Hepatocyte (in vitro differentiated cells): ENCODE results near the gene ALG2.

Experiments used
- CTCF ChIP-seq: fragments of 200-600 bp; sonication (generic); IDR thresholded peaks from 2 replicates; pipeline ENCODE4 v1.5.1; 2016; ENCODE audit warnings: antibody characterized with exemption, mild to moderate bottlenecking; ENCODE audit not compliant: poor library complexity
- EZH2 ChIP-seq: fragments of 200-600 bp; sonication (generic); IDR thresholded peaks from 2 replicates; pipeline ENCODE4 v1.6.1; 2016; ENCODE audit warnings: antibody characterized with exemption, mild to moderate bottlenecking, borderline replicate concordance

DNA sequence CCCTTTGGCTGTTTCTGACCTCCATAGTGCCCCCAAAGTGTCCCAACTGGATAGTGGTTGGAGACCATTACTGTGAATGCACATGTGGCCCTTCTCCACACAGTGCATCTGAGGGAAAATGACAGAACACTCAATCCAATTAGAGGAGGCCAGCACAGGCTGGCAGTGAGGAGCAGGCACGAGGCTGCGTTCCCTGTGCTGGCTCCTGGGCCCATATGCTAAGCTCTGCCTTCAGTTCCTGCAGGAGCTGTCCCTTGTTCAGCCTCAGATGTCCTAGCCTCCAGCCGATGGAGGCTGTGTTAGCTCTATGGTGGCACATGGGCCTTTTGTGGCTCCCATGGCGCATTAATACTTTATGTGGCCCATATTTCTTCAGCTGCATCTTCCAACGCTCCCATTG is 35.8 kb downstream of the ALG2 start:
- TF ChIP-seq CTCF: no peak
- no peak for TF ChIP-seq EZH2
